Stimulated activated CD4-positive, alpha-beta T cell treated with anti-CD3 and anti-CD28 coated beads, Interleukin-1b, Interleukin-23, amount 100 ng/mL, for 48 hours (primary cell): ENCODE measurements around the gene PRUNE1.

Experiments
- DNase-seq: peaks from one replicate; pipeline ENCODE4 v3.0.0-alpha.2; 2020

Gene PRUNE1

DNA sequence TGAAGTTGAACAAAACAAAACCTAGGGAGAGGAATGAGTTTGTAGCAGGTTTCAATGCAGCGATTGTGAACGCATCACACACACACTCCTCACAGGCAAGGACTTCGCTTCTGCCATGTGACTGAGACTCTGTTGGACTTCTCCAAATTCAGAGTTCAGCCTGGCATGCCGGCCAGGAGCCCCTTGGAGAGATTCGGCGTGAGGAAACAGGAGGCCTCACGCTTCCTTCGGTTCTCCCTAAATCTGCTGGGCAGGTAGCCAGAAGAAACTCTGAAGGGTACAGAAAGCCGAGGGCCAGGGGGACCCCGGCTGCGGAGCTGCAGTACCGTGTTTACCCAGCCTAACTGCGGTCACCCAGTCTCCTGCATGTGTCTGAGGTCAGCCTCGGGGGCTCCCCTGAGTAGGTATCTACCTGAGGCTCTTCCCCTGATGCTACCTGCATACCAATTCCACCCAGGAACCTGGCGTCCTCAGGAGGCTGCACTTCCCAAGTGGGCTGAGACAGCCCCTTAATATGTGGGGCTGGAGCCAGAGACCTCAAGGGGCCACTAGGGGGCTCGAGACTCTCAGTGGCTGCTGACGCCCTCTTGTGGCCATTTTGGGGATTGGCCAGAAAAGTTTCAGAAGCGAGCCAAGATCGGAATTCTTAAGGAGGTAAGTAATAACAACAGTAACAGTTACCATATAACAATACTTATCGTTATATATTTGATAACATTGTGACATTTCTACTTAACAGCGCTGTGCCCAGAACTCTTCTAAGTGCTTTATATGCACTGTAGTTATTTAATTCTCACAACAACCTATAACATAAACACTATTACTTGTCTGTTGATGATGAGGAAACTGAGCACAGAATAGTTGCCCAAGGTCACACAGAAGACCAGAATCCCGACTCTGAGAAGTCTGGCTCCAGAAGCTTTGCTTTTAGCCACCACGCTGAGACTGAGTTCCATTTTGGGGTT, 28.9 kb upstream of the PRUNE1 start:
- DNase-seq = peak; percentile 87

DNA sequence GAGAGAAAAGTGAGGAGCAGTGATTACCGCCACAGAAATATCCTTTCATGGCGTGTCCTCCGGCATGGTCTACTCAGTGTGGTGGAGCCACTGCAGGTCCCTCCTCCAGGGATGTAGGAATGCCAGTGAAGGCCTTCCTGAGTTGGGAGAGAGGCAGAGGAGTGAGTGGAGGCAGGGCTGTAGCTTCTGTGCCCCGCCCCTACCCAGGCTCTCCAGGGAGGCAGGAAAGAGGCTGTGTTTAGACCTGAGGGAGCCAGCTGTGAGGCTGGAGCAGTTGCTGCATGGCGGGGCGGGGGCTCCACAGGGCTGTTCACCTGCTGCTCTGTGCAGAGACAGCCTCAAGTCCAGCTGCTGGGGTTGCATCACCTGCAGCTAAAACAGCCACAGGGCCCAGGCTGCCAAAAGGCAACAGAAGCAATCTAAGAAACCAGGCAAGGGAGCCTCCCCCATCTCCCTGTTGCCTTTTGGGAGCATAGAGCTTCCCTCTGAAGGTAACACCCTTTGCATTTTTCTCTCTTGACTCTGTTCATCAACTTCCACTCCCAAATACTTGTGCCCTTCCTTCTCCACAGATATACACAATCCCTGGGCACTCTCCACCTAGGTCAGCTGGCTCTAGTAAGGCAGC, 27.0 kb upstream of the PRUNE1 start:
- DNase-seq = no peak

GRCh38 chr1:150981805-150982712, 26.2 kb upstream of the PRUNE1 start, which contains the start of gene ANXA9:
Gene ANXA9 (plus strand): TSS chr1:150982292. CDS start chr1:150983106, 814 bp downstream.
- no peak for DNase-seq

DNA sequence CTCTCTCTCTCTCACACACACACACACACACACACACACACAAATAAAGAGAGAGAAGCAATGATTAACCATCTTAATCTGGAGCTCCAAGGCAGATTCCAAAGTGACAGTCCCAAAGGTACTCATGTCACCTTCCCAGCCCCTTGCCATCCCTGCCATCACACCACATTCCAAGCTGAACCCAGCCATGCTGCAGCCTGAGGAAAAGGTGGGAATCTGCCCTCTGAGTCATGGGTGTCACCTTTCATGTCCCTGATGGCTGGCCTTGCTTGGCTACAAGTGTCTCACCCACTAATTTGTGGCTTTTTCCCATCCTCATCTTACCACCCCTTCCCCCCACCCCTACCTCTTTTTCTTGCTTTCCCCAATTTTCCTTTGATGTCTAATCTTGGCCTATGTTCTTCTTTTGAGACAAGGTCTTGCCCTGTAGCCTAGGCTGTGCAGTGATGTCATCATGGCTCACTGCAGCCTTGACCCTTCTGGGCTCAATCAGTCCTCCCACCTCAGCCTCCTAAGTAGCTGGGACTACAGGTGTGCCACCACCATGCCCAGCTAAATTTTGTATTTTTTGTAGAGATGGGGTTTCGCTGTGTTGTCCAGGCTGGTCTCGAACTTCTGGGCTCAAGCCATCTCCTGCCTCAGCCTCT, 22.9 kb upstream of the PRUNE1 start:
- DNase-seq = no peak

GRCh38 chr1:150987924-150988323, 20.3 kb upstream of the PRUNE1 start:
- no peak for DNase-seq

GRCh38 chr1:150992626-150993025, 15.6 kb upstream of the PRUNE1 start:
- no peak for DNase-seq

- DNase-seq = no peak
Observed at GRCh38 chr1:150994248-150994647, 14.0 kb upstream of the PRUNE1 start.

DNA sequence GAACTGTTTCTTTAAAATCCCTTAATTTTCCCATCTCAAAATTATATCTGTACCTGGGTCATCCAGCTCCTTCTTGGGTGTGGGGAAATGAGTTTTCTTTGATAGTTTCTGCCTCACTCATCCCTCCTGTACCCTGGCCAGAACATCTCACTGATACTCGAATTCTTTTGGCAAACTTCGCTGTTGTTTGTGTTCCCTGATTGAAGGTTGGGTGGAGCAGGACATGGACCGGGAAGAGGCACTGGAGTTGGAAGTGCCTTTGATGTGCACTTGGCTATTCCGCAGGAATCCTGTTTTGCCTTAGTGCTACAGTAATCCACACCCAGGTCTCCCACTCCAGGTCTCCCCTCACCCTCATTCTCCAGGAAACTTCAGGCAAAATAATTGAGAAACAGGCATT, 12.8 kb upstream of the PRUNE1 start:
- DNase-seq = no peak

GRCh38 chr1:150995896-150996295, 12.4 kb upstream of the PRUNE1 start:
- peak; percentile 17 for DNase-seq

DNA sequence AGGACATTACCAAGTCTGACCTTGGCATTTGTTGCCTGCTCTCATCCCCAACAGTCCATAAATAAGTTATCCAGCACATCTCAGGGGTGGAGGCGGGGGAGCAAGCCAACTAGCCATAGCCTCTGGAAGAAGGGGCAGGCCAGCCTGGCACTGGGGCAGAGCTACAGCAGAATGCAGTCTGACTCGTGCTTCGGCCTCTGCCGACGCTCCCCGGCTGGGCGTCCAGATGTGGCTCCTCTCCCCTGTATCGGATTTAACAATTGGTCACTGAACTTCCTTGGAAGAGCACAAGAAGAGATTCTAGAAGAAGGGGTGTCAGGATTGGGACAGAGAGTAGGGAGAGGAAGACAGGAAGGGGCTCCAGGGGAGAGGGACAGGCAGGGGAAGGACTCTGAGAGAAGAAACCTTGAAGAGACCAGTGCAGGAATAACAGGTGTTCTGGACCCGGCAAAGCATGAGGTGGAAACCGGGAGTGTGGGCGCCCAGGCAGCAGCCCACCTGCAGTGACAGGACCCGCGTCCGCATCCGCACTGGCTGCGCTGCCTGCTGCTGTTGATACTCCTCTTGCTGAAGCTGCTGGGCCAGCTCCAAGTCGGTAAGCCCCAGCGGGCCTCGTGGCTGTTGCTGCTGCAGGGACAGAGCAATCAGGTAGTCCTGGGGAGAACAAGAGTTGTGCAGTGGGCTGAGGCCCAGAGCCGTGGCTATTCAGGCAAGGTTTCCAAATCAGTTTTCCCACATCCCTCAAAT, 10.9 kb upstream of the PRUNE1 start:
- DNase-seq = no peak

DNA sequence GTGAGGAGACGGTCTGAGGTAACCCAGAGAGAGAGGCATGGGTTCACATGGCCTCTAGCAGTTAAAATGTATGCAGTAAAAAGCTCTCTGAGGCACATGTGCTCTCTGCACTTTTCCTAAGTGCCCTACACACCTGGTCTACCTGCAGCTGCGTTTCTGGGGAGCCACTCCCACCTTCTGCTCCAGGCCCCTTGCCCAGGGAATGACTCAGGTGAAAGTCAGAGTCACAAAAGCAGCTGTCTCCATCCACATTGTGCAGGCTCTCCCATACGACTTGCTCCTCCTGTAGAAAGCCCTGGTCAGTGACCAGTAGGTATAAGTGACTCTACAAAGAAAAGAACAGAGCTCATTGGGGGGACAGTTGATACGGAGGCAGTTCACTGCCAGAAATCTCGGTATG, 10.3 kb upstream of the PRUNE1 start:
- no peak for DNase-seq

- DNase-seq = peak; percentile 31
Observed at GRCh38 chr1:150999051-150999674, 9.1 kb upstream of the PRUNE1 start.

- DNase-seq = no peak
Observed at GRCh38 chr1:150999926-151000325, 8.3 kb upstream of the PRUNE1 start.

DNA sequence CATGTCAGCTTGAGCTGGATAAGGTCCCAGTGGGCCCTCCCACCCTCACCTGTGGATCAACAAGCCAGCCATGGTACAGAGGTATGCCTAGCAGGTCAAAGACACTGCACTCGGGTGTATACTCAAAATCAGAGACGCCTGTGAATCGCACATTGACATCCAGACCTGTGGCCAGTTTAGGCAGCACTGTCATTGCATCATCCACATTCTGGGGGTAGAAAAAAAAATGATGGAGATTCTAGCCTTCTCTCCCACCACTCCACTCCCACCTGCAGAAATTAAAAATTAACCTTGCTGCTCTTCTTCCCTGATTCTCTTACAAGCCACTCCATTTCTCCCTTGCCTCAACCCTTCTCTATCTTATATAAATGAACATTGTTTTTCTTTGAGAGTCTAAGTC, 7.8 kb upstream of the PRUNE1 start:
- DNase-seq = no peak

- no peak for DNase-seq
Observed at GRCh38 chr1:151001602-151002001, 6.6 kb upstream of the PRUNE1 start.

DNA sequence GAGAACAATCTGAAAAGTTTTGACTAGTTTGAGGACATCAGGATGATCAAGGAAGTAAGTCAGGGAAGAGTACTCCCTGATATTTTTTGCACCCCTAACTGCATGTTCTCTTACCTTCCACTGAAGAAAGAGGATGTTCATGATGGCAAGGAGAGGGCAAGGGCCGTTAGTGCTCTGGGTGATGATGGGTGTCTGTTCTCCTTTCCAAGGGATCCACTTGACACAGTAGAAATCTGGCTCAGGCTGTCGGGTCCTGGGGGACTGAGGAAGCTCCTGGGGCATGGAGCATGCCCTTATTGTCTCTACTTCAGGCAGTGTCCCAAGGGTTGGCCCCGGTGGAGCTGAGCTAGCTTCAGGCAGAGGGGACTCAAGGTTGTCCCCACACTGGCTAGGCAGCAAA, 6.2 kb upstream of the PRUNE1 start:
- DNase-seq = no peak

- no peak for DNase-seq
Observed at GRCh38 chr1:151002611-151003010, 5.6 kb upstream of the PRUNE1 start.

DNA sequence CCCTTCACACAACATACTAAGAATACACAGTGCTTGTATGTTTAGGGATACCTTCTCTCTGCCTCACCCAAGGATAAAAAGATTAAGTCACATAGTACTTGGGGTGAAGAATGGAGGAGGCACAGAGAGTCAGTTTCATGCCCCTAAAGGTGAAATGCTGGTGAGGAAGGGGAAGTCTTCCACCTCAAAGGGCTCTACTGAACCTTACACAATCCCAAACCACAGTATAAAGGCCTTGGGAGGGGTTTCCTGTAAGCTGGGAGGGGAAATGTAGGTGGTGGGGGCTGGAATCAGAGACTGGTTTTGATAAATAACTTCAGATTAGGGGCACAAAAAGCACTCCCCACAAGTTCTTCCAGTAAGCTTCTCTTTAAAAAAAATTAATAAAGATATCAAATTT, 5.1 kb upstream of the PRUNE1 start:
- no peak for DNase-seq

DNA sequence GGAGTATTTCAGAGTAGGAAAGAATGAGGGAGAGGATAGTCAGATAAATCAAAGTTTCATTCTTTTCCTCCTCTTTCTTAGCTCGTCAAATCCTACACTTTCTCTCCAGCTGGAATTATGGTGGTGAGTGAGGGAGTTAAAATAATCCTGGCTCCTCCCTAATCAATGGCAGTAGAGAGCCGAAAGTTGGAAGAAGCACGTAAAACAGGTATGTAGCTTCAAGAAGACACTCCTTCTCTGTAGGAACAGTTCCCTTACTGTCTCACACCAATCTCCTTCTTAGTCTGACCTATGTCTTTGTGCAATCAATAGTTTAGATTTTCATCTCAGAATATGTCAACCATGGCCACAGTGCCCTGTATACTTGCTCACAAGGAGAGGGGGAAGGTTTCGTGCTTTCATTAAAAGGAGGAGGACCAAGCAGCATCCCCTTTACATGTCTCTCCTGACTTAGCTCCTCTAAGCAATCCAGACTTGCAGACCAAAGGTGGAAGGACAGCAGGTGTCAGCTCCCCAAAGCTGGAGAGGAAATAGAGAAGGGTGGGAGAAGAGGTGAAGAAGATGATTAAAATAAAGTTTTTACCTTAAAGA, 2.4 kb upstream of the PRUNE1 start:
- no peak for DNase-seq

GRCh38 chr1:151006327-151007052, 1.8 kb upstream of the PRUNE1 start, which contains the start of gene MINDY1:
Gene MINDY1 (minus strand): TSS chr1:151006902. CDS start chr1:151002617, 4,285 bp downstream.
- DNase-seq = peak; percentile 46
